H1 (cell line): ENCODE results near the gene CABP4. TPM values are rescaled to one million over a fixed set of nuclear protein-coding genes. Genes with fewer than 3 reads are reported as not detected.
A peak's percentile ranks its signal among the peaks of the same experiment; 100 is the strongest.

Experiments used
- CREB1 ChIP-seq: IDR thresholded peaks from 2 replicates; pipeline ENCODE4 v1.6.1; 2012; ENCODE audit warnings: inconsistent platforms
- GABPA ChIP-seq: IDR thresholded peaks from 2 replicates; pipeline ENCODE4 v1.6.1; 2011; ENCODE audit warnings: mild to moderate bottlenecking, low read length, moderate library complexity, borderline replicate concordance; ENCODE audit not compliant: insufficient read depth
- HDAC2 ChIP-seq, 2 experiments: fragments of 300-600 bp in 1 of 2; sonication (generic) in 1 of 2; IDR thresholded peaks; 2 replicates each; pipeline ENCODE4 v1.6.1; 2011 to 2012; ENCODE audit warnings: low read depth in 2 of 2, low read length in 2 of 2, mild to moderate bottlenecking in 2 of 2, moderate library complexity in 2 of 2, borderline replicate concordance in 1 of 2, inconsistent platforms in 1 of 2
- polyA plus RNA-seq, 7 experiments: library from polyadenylated mRNA; depleted of rRNA in 3 of 7; stranded (reverse) in 5 of 7; unstranded in 2 of 7; fragments of >200 nt in 5 of 7; fragments of 200-250 nt in 2 of 7; gene quantifications; 1 replicate in 5 of 7; 2 replicates in 1 of 7; 4 replicates in 1 of 7; pipeline versions ENCODE4 v1.2.1 to v1.2.3, GENCODE V29; 2011 to 2013; ENCODE audit warnings: missing spikeins in 2 of 7, mixed read lengths in 2 of 7
- total RNA-seq: library from RNA; stranded (reverse); fragmentation: NEBNext Ultra II Directional; extraction: Animal tissue kit (Norgen Biotek cat#: 25700); gene quantifications from 2 replicates; pipeline ENCODE4 v1.2.1, GENCODE V29; 2021

Gene CABP4
- total and polyA plus RNA-seq, 2 of the 8 experiments (the other 6 are each of a cell fraction or from before 2014, with no cell fraction given): not detected

GRCh38 chr11:67504005-67504949 lies 49.1 kb downstream of the CABP4 start (continued):
- TF ChIP-seq GABPA (no peak), HDAC2 (IDR thresholded peaks at IDR 0.05; ENCODE audit: borderline replicate concordance in 1 of 2, low read depth in 2 of 2, low read length in 2 of 2) (peak in 1 of 2 experiments; percentile 74; a peak in 1 of 4 replicates), CREB1 (no peak; the same call in 1 of the 2 replicates)
